Mesothelial cell of epicardium (in vitro differentiated cells): ENCODE data around the gene SRM. TPM values are rescaled to one million over a fixed set of nuclear protein-coding genes. Genes with fewer than 3 reads are reported as not detected.
"Not testable (repeated sequence)": the region's sequence is repeated elsewhere in the genome, so short reads cannot be mapped to it uniquely, and the experiment has no call there.

Source experiments
- DNase-seq, 2 experiments: peaks; one replicate each; pipeline ENCODE4 v3.0.0; 2021; ENCODE audit warnings: low spot score in 2 of 2; ENCODE audit not compliant: unreplicated experiment in 2 of 2
- H3K27ac Mint-ChIP-seq: 2 replicates; pipeline ENCODE4 v1.8.0; 2021; ENCODE audit warnings: mixed read lengths
- H3K27me3 Mint-ChIP-seq: 2 replicates; pipeline ENCODE4 v1.8.0; 2021; ENCODE audit warnings: low read depth, mixed read lengths
- H3K36me3 Mint-ChIP-seq: 2 replicates; pipeline ENCODE4 v1.8.0; 2021; ENCODE audit warnings: mixed read lengths
- H3K4me1 Mint-ChIP-seq: 2 replicates; pipeline ENCODE4 v1.8.0; 2021; ENCODE audit warnings: mixed read lengths
- H3K4me3 Mint-ChIP-seq: 2 replicates; pipeline ENCODE4 v1.8.0; 2021; ENCODE audit warnings: mild to moderate bottlenecking, moderate library complexity, mixed read lengths
- H3K9me3 Mint-ChIP-seq: 2 replicates; pipeline ENCODE4 v1.8.0; 2021; ENCODE audit warnings: mixed read lengths
- total RNA-seq: library from RNA; stranded (reverse); gene quantifications from 3 replicates; pipeline ENCODE4 v1.2.1, GENCODE V29; 2021
- TF ChIP-seq, protein P1 (sequence below): fragments of 200-600 bp; sonication (generic); IDR thresholded peaks from one replicate; pipeline ENCODE4 v1.5.0; 2021; ENCODE audit warnings: antibody characterized with exemption; ENCODE audit not compliant: unreplicated experiment

Gene SRM
- total RNA-seq, result 61.4 to 62.1 TPM (median 61.7 TPM) in 3 replicates

- Mint-ChIP-seq H3K27me3 (no peaks in the 10 kb centered on the region), H3K9me3 (no peaks in the 10 kb centered on the region), H3K4me1 (peaks cover 16% of the 10 kb centered on the region), H3K27ac (peak within 1 kb of the TSS; percentile 89), H3K4me3 (peak within 1 kb of the TSS; percentile 93), H3K36me3 (peaks cover 6% of the 10 kb centered on the region)
- DNase-seq, result peak; percentile 90 to 92
- TF ChIP-seq, protein P1, sequence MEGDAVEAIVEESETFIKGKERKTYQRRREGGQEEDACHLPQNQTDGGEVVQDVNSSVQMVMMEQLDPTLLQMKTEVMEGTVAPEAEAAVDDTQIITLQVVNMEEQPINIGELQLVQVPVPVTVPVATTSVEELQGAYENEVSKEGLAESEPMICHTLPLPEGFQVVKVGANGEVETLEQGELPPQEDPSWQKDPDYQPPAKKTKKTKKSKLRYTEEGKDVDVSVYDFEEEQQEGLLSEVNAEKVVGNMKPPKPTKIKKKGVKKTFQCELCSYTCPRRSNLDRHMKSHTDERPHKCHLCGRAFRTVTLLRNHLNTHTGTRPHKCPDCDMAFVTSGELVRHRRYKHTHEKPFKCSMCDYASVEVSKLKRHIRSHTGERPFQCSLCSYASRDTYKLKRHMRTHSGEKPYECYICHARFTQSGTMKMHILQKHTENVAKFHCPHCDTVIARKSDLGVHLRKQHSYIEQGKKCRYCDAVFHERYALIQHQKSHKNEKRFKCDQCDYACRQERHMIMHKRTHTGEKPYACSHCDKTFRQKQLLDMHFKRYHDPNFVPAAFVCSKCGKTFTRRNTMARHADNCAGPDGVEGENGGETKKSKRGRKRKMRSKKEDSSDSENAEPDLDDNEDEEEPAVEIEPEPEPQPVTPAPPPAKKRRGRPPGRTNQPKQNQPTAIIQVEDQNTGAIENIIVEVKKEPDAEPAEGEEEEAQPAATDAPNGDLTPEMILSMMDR, result peak; percentile 44
Measured at GRCh38 chr1:11059968-11060830, at the start of gene SRM. Gene SRM, minus strand, starts transcription at chr1:11060018. Its CDS starts 75 bp downstream, at chr1:11059943.

DNA sequence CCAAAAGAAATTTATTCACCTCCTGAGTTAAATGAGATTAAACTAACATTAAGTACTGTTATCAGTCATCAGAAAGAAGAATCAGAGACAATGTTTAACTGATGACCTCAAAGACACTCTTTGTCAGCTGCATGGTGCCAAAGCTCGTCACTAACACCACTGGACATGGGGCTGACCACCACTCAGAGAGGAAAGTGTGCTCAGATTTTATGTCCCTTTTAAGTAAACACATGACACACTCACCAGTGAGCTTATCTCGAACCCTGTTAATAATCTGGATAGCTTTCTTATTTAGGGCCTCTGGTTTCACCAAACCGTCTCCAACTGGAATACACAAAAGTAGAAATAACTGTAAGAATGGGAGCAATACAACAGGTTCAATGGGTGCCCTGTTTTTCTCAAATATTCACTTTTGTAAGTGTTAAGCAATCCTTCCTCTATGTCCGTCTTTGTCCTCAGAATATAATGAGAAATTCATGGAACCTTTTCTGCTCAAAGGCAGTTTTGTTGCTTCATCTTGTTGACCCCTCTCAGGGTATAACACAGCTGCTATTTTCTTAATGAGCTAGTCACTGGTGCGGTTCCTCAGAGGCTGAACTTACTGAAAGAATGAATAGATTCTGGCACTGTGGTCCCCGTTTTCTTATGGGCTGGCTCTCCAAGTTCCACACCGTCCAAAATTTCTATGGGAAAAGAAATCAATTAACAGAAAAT, 49.4 kb upstream of the SRM start:
- no peaks in the 10 kb centered on the region for H3K4me1 Mint-ChIP-seq
- no peak for DNase-seq
- no peak overlapping the region for H3K27ac Mint-ChIP-seq
- no peak overlapping the region for H3K4me3 Mint-ChIP-seq
- TF ChIP-seq, protein P1, result no peak
- H3K9me3 Mint-ChIP-seq, result no peaks in the 10 kb centered on the region
- H3K27me3 Mint-ChIP-seq, result no peaks in the 10 kb centered on the region
- peaks cover 28% of the 10 kb centered on the region for H3K36me3 Mint-ChIP-seq

GRCh38 chr1:11107599-11107998, 47.8 kb upstream of the SRM start:
- H3K4me3 Mint-ChIP-seq, result no peak overlapping the region
- peak overlapping the region; percentile 3 for H3K27ac Mint-ChIP-seq
- no peak for DNase-seq
- H3K9me3 Mint-ChIP-seq, result no peaks in the 10 kb centered on the region
- H3K4me1 Mint-ChIP-seq, result no peaks in the 10 kb centered on the region
- H3K27me3 Mint-ChIP-seq, result no peaks in the 10 kb centered on the region
- peaks cover 24% of the 10 kb centered on the region for H3K36me3 Mint-ChIP-seq
- TF ChIP-seq, protein P1, result no peak

DNA sequence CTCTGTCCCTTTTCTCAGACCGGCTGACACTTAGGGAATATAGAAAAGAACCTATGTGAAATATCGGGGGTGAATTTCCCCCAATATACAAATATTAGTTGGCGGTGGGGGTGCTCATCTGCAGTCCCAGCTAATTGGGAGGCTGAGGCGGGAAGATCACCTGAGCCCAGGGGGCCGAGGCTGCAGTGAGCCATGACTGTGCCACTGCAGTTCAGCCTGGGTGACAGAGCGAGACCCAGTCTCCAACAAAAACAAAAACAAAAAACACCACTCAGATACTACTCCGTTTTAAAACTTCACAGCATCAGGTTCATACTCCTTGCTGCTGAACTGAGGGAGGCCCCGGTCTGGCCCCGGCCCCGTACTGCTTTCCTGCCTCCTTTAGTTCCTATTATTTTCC, 45.8 kb upstream of the SRM start:
- no peaks in the 10 kb centered on the region for H3K9me3 Mint-ChIP-seq
- H3K27me3 Mint-ChIP-seq, result no peaks in the 10 kb centered on the region
- TF ChIP-seq, protein P1, result no peak
- DNase-seq, result no peak
- H3K27ac Mint-ChIP-seq, result no peak overlapping the region
- no peak overlapping the region for H3K4me3 Mint-ChIP-seq
- H3K36me3 Mint-ChIP-seq, result peaks cover 24% of the 10 kb centered on the region
- no peaks in the 10 kb centered on the region for H3K4me1 Mint-ChIP-seq

DNA sequence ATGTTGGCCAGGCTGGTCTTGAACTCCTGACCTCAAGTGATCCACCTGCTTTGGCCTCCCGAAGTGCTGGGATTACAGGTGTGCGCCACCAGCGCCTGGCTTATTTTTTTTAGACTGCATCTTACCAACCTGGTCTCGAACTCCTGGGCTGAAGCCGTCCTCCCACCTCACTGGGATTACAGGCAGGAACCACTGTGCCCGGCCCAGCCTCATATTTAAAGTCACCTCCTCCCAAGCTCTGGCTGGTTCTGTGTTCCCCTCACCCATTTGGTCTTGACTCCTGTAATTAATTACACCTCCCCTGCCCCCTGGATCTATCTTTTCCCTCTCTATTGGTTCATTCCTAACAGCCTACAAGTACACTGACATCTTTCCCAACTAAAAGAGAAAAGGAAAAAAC, 41.5 kb upstream of the SRM start:
- peaks cover 8% of the 10 kb centered on the region for H3K4me1 Mint-ChIP-seq
- H3K9me3 Mint-ChIP-seq, result no peaks in the 10 kb centered on the region
- TF ChIP-seq, protein P1, result no peak
- H3K27ac Mint-ChIP-seq, result peak overlapping the region; percentile 74
- H3K4me3 Mint-ChIP-seq, result peak overlapping the region; percentile 41
- H3K27me3 Mint-ChIP-seq, result no peaks in the 10 kb centered on the region
- peaks cover 8% of the 10 kb centered on the region for H3K36me3 Mint-ChIP-seq
- DNase-seq, result no peak

DNA sequence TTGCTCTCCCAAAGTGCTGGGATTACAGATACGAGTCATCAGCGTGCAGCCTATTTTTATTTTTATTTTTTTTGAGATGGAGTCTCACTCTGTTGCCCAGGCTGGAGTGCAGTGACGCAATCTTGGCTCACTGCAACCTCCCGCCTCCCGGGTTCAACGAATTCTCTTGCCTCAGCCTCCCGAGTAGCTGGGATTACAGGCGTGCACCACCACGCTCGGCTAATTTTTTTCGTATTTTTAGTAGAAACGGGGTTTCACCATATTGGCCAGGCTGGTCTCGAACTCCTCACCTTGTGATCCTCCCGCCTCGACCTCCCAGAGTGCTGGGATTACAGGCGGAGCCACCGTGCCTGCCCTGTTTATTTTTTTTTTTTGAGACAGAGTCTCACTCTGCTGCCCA, 41.0 kb upstream of the SRM start:
- not testable (repeated sequence) for DNase-seq, H3K27me3 Mint-ChIP-seq, H3K4me1 Mint-ChIP-seq, H3K9me3 Mint-ChIP-seq, H3K4me3 Mint-ChIP-seq, H3K36me3 Mint-ChIP-seq, H3K27ac Mint-ChIP-seq
